Measurements from ENCODE around the gene TRPC4. TPM values are rescaled to one million over a fixed set of nuclear protein-coding genes. Genes with fewer than 3 reads are reported as not detected.

Gene TRPC4
- total RNA-seq, 1 donor from 2014 or later, result 3.0 TPM

- Mint-ChIP-seq H3K27ac (ENCODE audit: unreplicated experiment) (peak overlapping the region; percentile 82), H3K9me3 (ENCODE audit: low read depth) (no peaks in the 10 kb centered on the region), H3K27me3 (ENCODE audit: low read depth) (no peaks in the 10 kb centered on the region), H3K36me3 (ENCODE audit: low read depth) (no peaks in the 10 kb centered on the region), H3K4me3 (ENCODE audit: unreplicated experiment) (no peak overlapping the region), H3K4me1 (ENCODE audit: low read depth) (peaks cover 48% of the 10 kb centered on the region)
- no peak for DNase-seq (ENCODE audit: low spot score)
- TF ChIP-seq CTCF (IDR thresholded peaks at IDR 0.05), result peak; percentile 64
These were observed 253.4 kb downstream of the TRPC4 start for GRCh38 chr13:37616131-37616530.

- H3K36me3 Mint-ChIP-seq (ENCODE audit: low read depth), result no peaks in the 10 kb centered on the region
- no peaks in the 10 kb centered on the region for H3K27me3 Mint-ChIP-seq (ENCODE audit: low read depth)
- H3K27ac Mint-ChIP-seq (ENCODE audit: unreplicated experiment), result no peak overlapping the region
- H3K9me3 Mint-ChIP-seq (ENCODE audit: low read depth), result no peaks in the 10 kb centered on the region
- TF ChIP-seq CTCF (IDR thresholded peaks at IDR 0.05), result no peak
- H3K4me1 Mint-ChIP-seq (ENCODE audit: low read depth), result peaks cover 48% of the 10 kb centered on the region
- no peak for DNase-seq (ENCODE audit: low spot score)
- H3K4me3 Mint-ChIP-seq (ENCODE audit: unreplicated experiment), result no peak overlapping the region
These were observed 254.3 kb downstream of the TRPC4 start for GRCh38 chr13:37615276-37615675.

- Mint-ChIP-seq H3K27ac (ENCODE audit: unreplicated experiment) (no peak overlapping the region), H3K4me3 (ENCODE audit: unreplicated experiment) (no peak overlapping the region), H3K9me3 (ENCODE audit: low read depth) (no peaks in the 10 kb centered on the region), H3K36me3 (ENCODE audit: low read depth) (no peaks in the 10 kb centered on the region), H3K27me3 (ENCODE audit: low read depth) (no peaks in the 10 kb centered on the region), H3K4me1 (ENCODE audit: low read depth) (peaks cover 42% of the 10 kb centered on the region)
- TF ChIP-seq CTCF (IDR thresholded peaks at IDR 0.05), result no peak
- DNase-seq (ENCODE audit: low spot score), result no peak
These were observed 255.9 kb downstream of the TRPC4 start for GRCh38 chr13:37613638-37614037.

- no peaks in the 10 kb centered on the region for H3K36me3 Mint-ChIP-seq (ENCODE audit: low read depth)
- no peak for TF ChIP-seq CTCF (IDR thresholded peaks at IDR 0.05)
- no peak overlapping the region for H3K27ac Mint-ChIP-seq (ENCODE audit: unreplicated experiment)
- H3K9me3 Mint-ChIP-seq (ENCODE audit: low read depth), result no peaks in the 10 kb centered on the region
- H3K4me3 Mint-ChIP-seq (ENCODE audit: unreplicated experiment), result no peak overlapping the region
- DNase-seq (ENCODE audit: low spot score), result no peak
- H3K4me1 Mint-ChIP-seq (ENCODE audit: low read depth), result peaks cover 39% of the 10 kb centered on the region
- H3K27me3 Mint-ChIP-seq (ENCODE audit: low read depth), result no peaks in the 10 kb centered on the region
These were observed 256.3 kb downstream of the TRPC4 start for GRCh38 chr13:37613236-37613635.

- Mint-ChIP-seq H3K36me3 (ENCODE audit: low read depth) (no peaks in the 10 kb centered on the region), H3K27ac (ENCODE audit: unreplicated experiment) (no peak overlapping the region), H3K4me1 (ENCODE audit: low read depth) (peaks cover 11% of the 10 kb centered on the region), H3K4me3 (ENCODE audit: unreplicated experiment) (no peak overlapping the region), H3K27me3 (ENCODE audit: low read depth) (no peaks in the 10 kb centered on the region), H3K9me3 (ENCODE audit: low read depth) (peaks cover 8% of the 10 kb centered on the region)
- DNase-seq (ENCODE audit: low spot score), result no peak
- peak; percentile 87 for TF ChIP-seq CTCF (IDR thresholded peaks at IDR 0.05)
These were observed 260.7 kb downstream of the TRPC4 start for GRCh38 chr13:37608750-37609339.

Data from chondrocyte (in vitro differentiated cells).